Colonic mucosa (tissue), 4 donors: ENCODE measurements around the gene SPANXD. TPM values are rescaled to one million over a fixed set of nuclear protein-coding genes. Genes with fewer than 3 reads are reported as not detected.

Experiments used
- DNase-seq: peaks from one replicate; pipeline ENCODE4 v3.0.0-alpha.2; 2020
- H3K27ac ChIP-seq: fragments of 200-600 bp; one replicate; pipeline ENCODE4 v1.8.0; 2021
- H3K27me3 ChIP-seq: fragments of 200-600 bp; one replicate; pipeline ENCODE4 v1.8.0; 2021
- H3K36me3 ChIP-seq: fragments of 200-600 bp; one replicate; pipeline ENCODE4 v1.8.0; 2021
- H3K4me1 ChIP-seq: fragments of 200-600 bp; one replicate; pipeline ENCODE4 v1.8.0; 2021; ENCODE audit warnings: mild to moderate bottlenecking
- H3K4me3 ChIP-seq: fragments of 200-600 bp; one replicate; pipeline ENCODE4 v1.8.0; 2021
- H3K9ac ChIP-seq, 2 donors: one replicate each; pipeline ENCODE4 v1.7.0; 2013; ENCODE audit warnings: control low read depth in 2 of 2, low read depth in 2 of 2, low read length in 2 of 2
- H3K9me3 ChIP-seq: fragments of 200-600 bp; one replicate; pipeline ENCODE4 v1.8.0; 2021
- CTCF ChIP-seq: fragments of 200-600 bp; IDR thresholded peaks from one replicate; pipeline ENCODE4 v1.8.0; 2022; ENCODE audit warnings: antibody characterized with exemption, mild to moderate bottlenecking
- intact Hi-C: fragments of 100-400 bp; cut with DNase I; formaldehyde crosslinking; loops from one replicate; pipeline ENCODE4 v1.14.1; 2022
- total RNA-seq, 2 donors: library from RNA; stranded (reverse); fragmentation: NEBNext Ultra II Directional in 1 of 2; extraction: Animal tissue kit (Norgen Biotek cat#: 25700) in 1 of 2; gene quantifications; one replicate each; pipeline ENCODE4 v1.2.1, GENCODE V29; 2021
- donor health status: healthy.
- donor health status: DM: no; HTN: no; CAD: no.
- donor health status: DM: no; HTN: no; CAD: no.

Gene SPANXD
- total RNA-seq, 2 donors from 2014 or later, result not detected

- no peak for TF ChIP-seq CTCF
- intact Hi-C loops, result no loop called here
- no peak overlapping the region for H3K9ac ChIP-seq
These were observed 46.3 kb downstream of the SPANXD start for GRCh38 chrX:141652286-141652685.

More at GRCh38 chrX:141652286-141652685, 46.3 kb downstream of the SPANXD start:
- Histone ChIP-seq H3K27ac (no peak overlapping the region), H3K9me3 (no peaks in the 10 kb centered on the region), H3K4me3 (no peak overlapping the region), H3K36me3 (no peaks in the 10 kb centered on the region), H3K4me1 (no peaks in the 10 kb centered on the region), H3K27me3 (no peaks in the 10 kb centered on the region)
- no peak for DNase-seq

Other genes starting within 250 kb of the SPANXD start
- not detected for gene SPANXA1, start 114.0 kb downstream of the SPANXD start, total RNA-seq
- not detected for gene SPANXA2, start 109.0 kb downstream of the SPANXD start, total RNA-seq
- gene MAGEC3, start 139.6 kb upstream of the SPANXD start, total RNA-seq, result not detected
- not detected for gene MAGEC1, start 205.2 kb upstream of the SPANXD start, total RNA-seq